PC-3 (cell line): ENCODE results near the gene RNF8.

ENCODE experiments used
- EZH2phosphoT487 ChIP-seq: fragments of 300-600 bp; sonication (generic); IDR thresholded peaks from 2 replicates; pipeline ENCODE4 v1.6.1; 2018; ENCODE audit warnings: mild to moderate bottlenecking, antibody characterized with exemption, low read length, borderline replicate concordance
- TF ChIP-seq, protein P1 (sequence below): fragments of 300-600 bp; sonication (generic); conservative IDR thresholded peaks from 2 replicates; pipeline ENCODE4 v1.5.1; 2017; ENCODE audit warnings: antibody characterized with exemption, low read depth, mild to moderate bottlenecking, low read length

- TF ChIP-seq, protein P1, sequence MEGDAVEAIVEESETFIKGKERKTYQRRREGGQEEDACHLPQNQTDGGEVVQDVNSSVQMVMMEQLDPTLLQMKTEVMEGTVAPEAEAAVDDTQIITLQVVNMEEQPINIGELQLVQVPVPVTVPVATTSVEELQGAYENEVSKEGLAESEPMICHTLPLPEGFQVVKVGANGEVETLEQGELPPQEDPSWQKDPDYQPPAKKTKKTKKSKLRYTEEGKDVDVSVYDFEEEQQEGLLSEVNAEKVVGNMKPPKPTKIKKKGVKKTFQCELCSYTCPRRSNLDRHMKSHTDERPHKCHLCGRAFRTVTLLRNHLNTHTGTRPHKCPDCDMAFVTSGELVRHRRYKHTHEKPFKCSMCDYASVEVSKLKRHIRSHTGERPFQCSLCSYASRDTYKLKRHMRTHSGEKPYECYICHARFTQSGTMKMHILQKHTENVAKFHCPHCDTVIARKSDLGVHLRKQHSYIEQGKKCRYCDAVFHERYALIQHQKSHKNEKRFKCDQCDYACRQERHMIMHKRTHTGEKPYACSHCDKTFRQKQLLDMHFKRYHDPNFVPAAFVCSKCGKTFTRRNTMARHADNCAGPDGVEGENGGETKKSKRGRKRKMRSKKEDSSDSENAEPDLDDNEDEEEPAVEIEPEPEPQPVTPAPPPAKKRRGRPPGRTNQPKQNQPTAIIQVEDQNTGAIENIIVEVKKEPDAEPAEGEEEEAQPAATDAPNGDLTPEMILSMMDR: no peak
- TF ChIP-seq EZH2phosphoT487: no peak
These were observed 1.4 kb upstream of the RNF8 start for GRCh38 chr6:37352384-37352783.
